ENCODE data around the gene NOP58. TPM values are rescaled to one million over a fixed set of nuclear protein-coding genes. Genes with fewer than 3 reads are reported as not detected.

Gene NOP58
- total RNA-seq, 2 donors from 2014 or later = 73.5 to 82.7 TPM

GRCh38 chr2:202344178-202344577 lies 78.6 kb downstream of the NOP58 start:
- Histone ChIP-seq H3K9me3 (ENCODE audit: control insufficient read depth, low read length) (no peaks in the 10 kb centered on the region), H3K4me3 (ENCODE audit: low read length) (no peak overlapping the region), H3K27me3 (ENCODE audit: control insufficient read depth, insufficient read depth, low read length, poor library complexity, severe bottlenecking) (no peaks in the 10 kb centered on the region), H3K27ac (ENCODE audit: low read depth, low read length) (no peak overlapping the region), H3K9ac (ENCODE audit: extremely low read depth, low read length, poor library complexity, severe bottlenecking) (no peak overlapping the region), H3K36me3 (ENCODE audit: control insufficient read depth, insufficient read depth, low read length) (no peaks in the 10 kb centered on the region), H3K4me1 (ENCODE audit: control insufficient read depth, insufficient read depth, low read length) (no peaks in the 10 kb centered on the region)
- WGBS, 2 experiments (ENCODE audit: insufficient coverage in 1 of 2, insufficient read length in 1 of 2) = 63% methylated on average over 1 of the region's 1 CpG; no CpG with 5 or more reads in 1 of the 2 experiments
- H3K4me3 Mint-ChIP-seq = no peak overlapping the region
- no peak for DNase-seq
- H3K4me1 Mint-ChIP-seq = peaks cover 18% of the 10 kb centered on the region
- H3K27ac Mint-ChIP-seq = peak overlapping the region; percentile 84
- H3K36me3 Mint-ChIP-seq (ENCODE audit: low read depth) = peaks cover 2% of the 10 kb centered on the region
- peaks cover 6% of the 10 kb centered on the region for H3K9me3 Mint-ChIP-seq
- H3K27me3 Mint-ChIP-seq (ENCODE audit: insufficient read depth) = no peaks in the 10 kb centered on the region
- TF ChIP-seq CTCF (conservative IDR thresholded peaks at IDR 0.05) = no peak

- Mint-ChIP-seq H3K27ac (no peak overlapping the region), H3K4me3 (no peak overlapping the region), H3K4me1 (peaks cover 13% of the 10 kb centered on the region), H3K36me3 (ENCODE audit: low read depth) (peaks cover 2% of the 10 kb centered on the region), H3K27me3 (ENCODE audit: insufficient read depth) (no peaks in the 10 kb centered on the region), H3K9me3 (peaks cover 6% of the 10 kb centered on the region)
- H3K36me3 ChIP-seq (ENCODE audit: control insufficient read depth, insufficient read depth, low read length) = no peaks in the 10 kb centered on the region
- no peak overlapping the region for H3K27ac ChIP-seq (ENCODE audit: low read depth, low read length)
- H3K9me3 ChIP-seq (ENCODE audit: control insufficient read depth, low read length) = no peaks in the 10 kb centered on the region
- no peaks in the 10 kb centered on the region for H3K4me1 ChIP-seq (ENCODE audit: control insufficient read depth, insufficient read depth, low read length)
- H3K27me3 ChIP-seq (ENCODE audit: control insufficient read depth, insufficient read depth, low read length, poor library complexity, severe bottlenecking) = no peaks in the 10 kb centered on the region
- TF ChIP-seq CTCF (conservative IDR thresholded peaks at IDR 0.05) = no peak
- H3K4me3 ChIP-seq (ENCODE audit: low read length) = no peak overlapping the region
- 94 to 96% methylated on average over 4 to 7 of the region's 7 CpGs for WGBS, 2 experiments (ENCODE audit: insufficient coverage in 1 of 2, insufficient read length in 1 of 2)
- no peak overlapping the region for H3K9ac ChIP-seq (ENCODE audit: extremely low read depth, low read length, poor library complexity, severe bottlenecking)
- DNase-seq = no peak
These were observed 80.6 kb downstream of the NOP58 start for GRCh38 chr2:202346180-202346579.

Other genes starting within 250 kb of the NOP58 start
- gene FZD7, start 231.9 kb upstream of the NOP58 start, total RNA-seq = 100 to 1,000 TPM; 193 to 266 TPM
- 1 to 10 TPM in 1 of 2 donors, under 1 TPM in 1; 0.62 to 1.0 TPM for gene KIAA2012, start 192.5 kb upstream of the NOP58 start, total RNA-seq
- gene SUMO1, start 27.2 kb upstream of the NOP58 start, total RNA-seq = 100 to 1,000 TPM; 168 to 183 TPM
- 10 to 100 TPM; 42.2 to 56.3 TPM for gene BMPR2, start 110.6 kb downstream of the NOP58 start, total RNA-seq

Data from endodermal cell (in vitro differentiated cells).